Measurements from ENCODE around the gene SYT12. TPM values are rescaled to one million over a fixed set of nuclear protein-coding genes. Genes with fewer than 3 reads are reported as not detected.

The SYT12 gene
- total RNA-seq, 1 donor from 2014 or later, result not detected

DNA sequence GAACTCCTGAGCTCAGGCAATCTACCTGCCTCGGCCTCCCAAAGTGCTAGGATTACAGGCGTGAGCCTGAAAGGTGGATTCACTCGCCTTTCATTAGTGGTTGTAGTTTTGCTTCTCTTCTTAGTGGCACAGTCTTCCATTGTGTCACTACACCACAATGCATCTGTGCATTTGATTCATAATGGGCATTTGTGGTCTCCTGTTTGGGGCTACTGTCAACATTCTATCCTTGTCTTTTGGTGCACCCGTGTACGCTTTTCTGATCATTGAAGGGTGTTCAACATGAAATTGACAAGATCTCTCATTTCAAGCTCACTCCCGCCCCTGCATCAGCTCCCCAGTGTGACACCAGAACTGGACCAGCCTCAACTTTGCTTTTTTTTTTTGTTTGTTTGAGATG, 2.0 kb upstream of the SYT12 start:
- H3K27me3 ChIP-seq (ENCODE audit: low read depth), result peaks cover 30% of the 10 kb centered on the region
- no peaks in the 10 kb centered on the region for H3K36me3 ChIP-seq
- peaks cover 13% of the 10 kb centered on the region for H3K4me1 ChIP-seq
- ATAC-seq (no peak), DNase-seq (no peak)
- H3K27ac ChIP-seq, result no peak overlapping the region
- TF ChIP-seq, protein P1, sequence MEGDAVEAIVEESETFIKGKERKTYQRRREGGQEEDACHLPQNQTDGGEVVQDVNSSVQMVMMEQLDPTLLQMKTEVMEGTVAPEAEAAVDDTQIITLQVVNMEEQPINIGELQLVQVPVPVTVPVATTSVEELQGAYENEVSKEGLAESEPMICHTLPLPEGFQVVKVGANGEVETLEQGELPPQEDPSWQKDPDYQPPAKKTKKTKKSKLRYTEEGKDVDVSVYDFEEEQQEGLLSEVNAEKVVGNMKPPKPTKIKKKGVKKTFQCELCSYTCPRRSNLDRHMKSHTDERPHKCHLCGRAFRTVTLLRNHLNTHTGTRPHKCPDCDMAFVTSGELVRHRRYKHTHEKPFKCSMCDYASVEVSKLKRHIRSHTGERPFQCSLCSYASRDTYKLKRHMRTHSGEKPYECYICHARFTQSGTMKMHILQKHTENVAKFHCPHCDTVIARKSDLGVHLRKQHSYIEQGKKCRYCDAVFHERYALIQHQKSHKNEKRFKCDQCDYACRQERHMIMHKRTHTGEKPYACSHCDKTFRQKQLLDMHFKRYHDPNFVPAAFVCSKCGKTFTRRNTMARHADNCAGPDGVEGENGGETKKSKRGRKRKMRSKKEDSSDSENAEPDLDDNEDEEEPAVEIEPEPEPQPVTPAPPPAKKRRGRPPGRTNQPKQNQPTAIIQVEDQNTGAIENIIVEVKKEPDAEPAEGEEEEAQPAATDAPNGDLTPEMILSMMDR (IDR thresholded peaks at IDR 0.05), result no peak
- no peaks in the 10 kb centered on the region for H3K9me3 ChIP-seq
- intact Hi-C loops (cut with DNase I), result no loop called here
- H3K4me3 ChIP-seq, result no peak overlapping the region

DNA sequence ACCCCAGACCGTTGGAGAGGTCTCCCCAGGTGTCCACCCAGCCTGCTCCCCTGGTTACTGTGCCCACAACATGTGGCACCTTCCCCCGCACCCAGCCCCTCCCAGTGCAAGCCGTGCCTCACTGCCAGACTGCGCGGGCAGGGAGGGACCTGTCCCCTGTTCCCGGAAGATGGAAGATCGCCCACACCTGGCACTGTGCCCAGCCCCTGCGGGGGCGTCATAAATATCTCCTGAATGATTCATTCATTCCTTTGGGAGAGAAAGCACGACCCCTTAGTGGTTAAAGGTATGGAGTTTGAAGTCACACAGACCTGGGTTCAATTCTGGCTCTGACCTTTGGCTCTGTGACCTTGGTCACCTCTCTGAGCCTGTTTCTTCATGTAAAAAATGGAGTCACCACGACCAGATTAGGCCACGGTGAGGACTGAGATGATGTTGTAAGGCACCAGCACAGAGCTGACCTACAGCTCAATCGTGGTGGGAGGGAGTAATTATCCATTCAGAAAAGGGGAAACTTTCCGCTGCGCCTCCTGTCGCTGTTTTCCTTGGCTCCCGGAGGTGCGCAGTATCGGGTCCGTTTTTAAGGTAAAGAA, 497 bp upstream of the SYT12 start:
- intact Hi-C loops (cut with DNase I), result no loop called here
- peak overlapping the region; percentile 34 for H3K4me3 ChIP-seq
- no peak overlapping the region for H3K27ac ChIP-seq
- H3K36me3 ChIP-seq, result no peaks in the 10 kb centered on the region
- no peaks in the 10 kb centered on the region for H3K9me3 ChIP-seq
- peaks cover 30% of the 10 kb centered on the region for H3K27me3 ChIP-seq (ENCODE audit: low read depth)
- TF ChIP-seq, protein P1 (IDR thresholded peaks at IDR 0.05), result no peak
- H3K4me1 ChIP-seq, result peaks cover 13% of the 10 kb centered on the region
- DNase-seq (no peak), ATAC-seq (no peak)

DNA sequence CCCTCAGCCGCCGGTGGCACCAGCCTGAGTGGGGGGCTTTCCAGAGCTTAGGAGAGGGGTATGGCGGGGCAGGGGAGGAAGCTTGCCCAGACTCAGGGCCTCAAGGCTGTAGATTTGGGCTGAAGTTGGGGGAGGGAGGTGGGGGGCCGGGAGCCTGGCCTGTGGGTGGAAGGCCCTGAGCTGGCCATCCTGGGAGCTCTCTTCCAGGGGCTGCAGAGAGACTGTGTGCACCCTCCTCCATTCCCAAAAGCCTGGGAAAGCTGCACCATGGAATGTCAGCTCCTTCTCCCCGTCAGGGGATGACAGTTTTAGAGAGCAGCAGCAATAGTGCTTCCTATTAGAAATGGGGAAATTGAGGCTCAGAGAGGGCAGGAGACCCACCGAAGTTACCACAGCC, 1.0 kb downstream of the SYT12 start:
- Histone ChIP-seq H3K27ac (no peak overlapping the region), H3K4me1 (peaks cover 13% of the 10 kb centered on the region), H3K36me3 (no peaks in the 10 kb centered on the region), H3K4me3 (no peak overlapping the region), H3K9me3 (no peaks in the 10 kb centered on the region), H3K27me3 (ENCODE audit: low read depth) (peaks cover 30% of the 10 kb centered on the region)
- TF ChIP-seq, protein P1 (IDR thresholded peaks at IDR 0.05), result no peak
- intact Hi-C loops (cut with DNase I), result no loop called here
- no peak for ATAC-seq
- DNase-seq, result no peak

DNA sequence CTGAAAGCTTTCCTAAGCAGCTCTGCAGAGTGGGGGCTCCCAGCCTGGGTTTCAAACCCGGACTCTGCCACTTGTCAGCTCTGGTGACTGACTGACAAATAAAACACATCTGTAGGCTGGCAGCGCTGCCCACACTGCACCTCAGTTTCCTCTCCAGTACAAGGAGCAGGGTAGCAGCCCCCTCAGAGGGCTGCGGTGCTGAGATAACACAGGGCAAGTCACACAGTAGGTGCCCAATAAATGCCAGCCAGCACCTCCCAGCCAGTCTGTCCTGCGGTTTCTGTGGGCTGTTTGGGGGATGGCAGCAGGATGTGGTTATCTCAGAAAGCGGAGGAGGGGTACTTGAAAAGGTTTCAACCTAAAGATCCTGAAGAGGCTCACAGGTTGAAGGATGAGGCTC, 1.5 kb downstream of the SYT12 start:
- peaks cover 30% of the 10 kb centered on the region for H3K27me3 ChIP-seq (ENCODE audit: low read depth)
- no peak overlapping the region for H3K27ac ChIP-seq
- intact Hi-C loops (cut with DNase I), result no loop called here
- no peaks in the 10 kb centered on the region for H3K9me3 ChIP-seq
- no peak overlapping the region for H3K4me3 ChIP-seq
- DNase-seq (no peak), ATAC-seq (peak in 1 of 2 donors; percentile 19)
- peaks cover 13% of the 10 kb centered on the region for H3K4me1 ChIP-seq
- TF ChIP-seq, protein P1 (IDR thresholded peaks at IDR 0.05), result no peak
- H3K36me3 ChIP-seq, result no peaks in the 10 kb centered on the region

DNA sequence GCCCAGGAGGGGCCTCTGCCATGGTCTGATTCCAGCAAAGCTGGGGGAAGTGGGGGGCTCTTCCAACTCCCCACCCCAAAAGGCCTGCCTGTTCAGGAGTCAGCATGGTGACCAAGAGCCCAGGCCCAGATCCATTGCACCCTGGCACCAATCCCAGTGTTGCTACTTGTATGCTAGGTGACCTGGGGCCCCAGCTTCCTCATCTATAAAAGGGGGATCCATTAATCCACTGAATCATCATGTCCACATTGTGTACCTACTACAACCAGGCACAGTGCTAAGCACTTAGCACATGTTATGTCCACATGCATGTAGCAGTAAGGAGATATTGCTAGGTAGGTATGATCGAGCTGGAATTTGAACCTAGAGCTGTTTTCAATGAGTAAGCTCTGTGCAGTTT, 2.0 kb downstream of the SYT12 start:
- H3K36me3 ChIP-seq, result no peaks in the 10 kb centered on the region
- intact Hi-C loops (cut with DNase I), result no loop called here
- H3K27ac ChIP-seq, result no peak overlapping the region
- no peak for DNase-seq
- H3K4me1 ChIP-seq, result peaks cover 13% of the 10 kb centered on the region
- H3K4me3 ChIP-seq, result no peak overlapping the region
- ATAC-seq, result no peak
- H3K9me3 ChIP-seq, result no peaks in the 10 kb centered on the region
- TF ChIP-seq, protein P1 (IDR thresholded peaks at IDR 0.05), result no peak
- H3K27me3 ChIP-seq (ENCODE audit: low read depth), result peaks cover 30% of the 10 kb centered on the region
